HuH-7.5 (cell line): ENCODE data around the gene CREG1.

Source experiments
- DNase-seq: peaks from one replicate; pipeline ENCODE4 v3.0.0; 2011; ENCODE audit warnings: low spot score

CREG1 gene

GRCh38 chr1:167503626-167504466 lies 49.7 kb downstream of the CREG1 start:
- DNase-seq, result no peak

GRCh38 chr1:167502719-167503462 lies 50.7 kb downstream of the CREG1 start:
- no peak for DNase-seq

- no peak for DNase-seq
Measured at GRCh38 chr1:167502192-167502551, 51.4 kb downstream of the CREG1 start.

GRCh38 chr1:167501515-167502191 lies 51.9 kb downstream of the CREG1 start:
- DNase-seq, result no peak

GRCh38 chr1:167500283-167500860 lies 53.2 kb downstream of the CREG1 start:
- DNase-seq, result no peak

- DNase-seq, result no peak
Measured at GRCh38 chr1:167499664-167500101, 53.9 kb downstream of the CREG1 start.

- DNase-seq, result no peak
Measured at GRCh38 chr1:167499106-167499505, 54.5 kb downstream of the CREG1 start.

- no peak for DNase-seq
Measured at GRCh38 chr1:167496797-167497619, 56.6 kb downstream of the CREG1 start.

- DNase-seq, result no peak
Measured at GRCh38 chr1:167493372-167493771, 60.2 kb downstream of the CREG1 start.

GRCh38 chr1:167492481-167492910 lies 61.1 kb downstream of the CREG1 start:
- DNase-seq, result no peak

- DNase-seq, result no peak
Measured at GRCh38 chr1:167491586-167492461, 61.7 kb downstream of the CREG1 start.
